ENCODE data around the gene PTPRG. TPM values are rescaled to one million over a fixed set of nuclear protein-coding genes. Genes with fewer than 3 reads are reported as not detected.

PTPRG gene
- total RNA-seq, 1 experiment from 2014 or later, result 0.74 TPM

- DNase-seq (ENCODE audit: low read depth, low spot score) (no peak), ATAC-seq (no peak)
- no TSS peak for BruUV-seq (replicated peaks)
- Histone ChIP-seq H3K4me1 (ENCODE audit: control insufficient read depth, insufficient read depth, low read length) (no peaks in the 10 kb centered on the region), H3K27ac (ENCODE audit: low read length) (no peak overlapping the region), H3K4me3 (ENCODE audit: low read depth in 2 of 2, low read length in 2 of 2) (no peak overlapping the region), H3K36me3 (ENCODE audit: control insufficient read depth, insufficient read depth, low read length) (no peaks in the 10 kb centered on the region), H3K9me3 (ENCODE audit: control insufficient read depth, insufficient read depth, low read depth, low read length) (no peaks in the 10 kb centered on the region), H3K27me3 (ENCODE audit: control insufficient read depth, insufficient read depth, low read length) (no peaks in the 10 kb centered on the region)
- CTCF ChIA-PET, result no interaction called here
- intact Hi-C loops (cut with micrococcal nuclease; ENCODE audit: unreplicated experiment), result no loop called here
- POLR2A ChIA-PET, result no interaction called here
- TF ChIP-seq SIN3A (IDR thresholded peaks at IDR 0.05; ENCODE audit: borderline replicate concordance, insufficient read depth, low read depth, low read length) (no peak), REST (IDR thresholded peaks at IDR 0.05; ENCODE audit: insufficient read depth in 1 of 2, low read depth in 2 of 2, low read length in 1 of 2) (no peak), POLR2AphosphoS5 (IDR thresholded peaks at IDR 0.05; ENCODE audit: low read depth, low read length) (no peak)
- in situ Hi-C loops (cut with HindIII; ENCODE audit: low pct_unique_long_range_greater_than_20kb, low sequenced_read_pairs), result no loop called here
Measured at GRCh38 chr3:61618871-61619270, 57.5 kb downstream of the PTPRG start.

- no TSS peak for BruUV-seq (replicated peaks)
- Histone ChIP-seq H3K27me3 (ENCODE audit: control insufficient read depth, insufficient read depth, low read length) (no peaks in the 10 kb centered on the region), H3K4me3 (ENCODE audit: low read depth in 2 of 2, low read length in 2 of 2) (no peak overlapping the region), H3K9me3 (ENCODE audit: control insufficient read depth, insufficient read depth, low read depth, low read length) (no peaks in the 10 kb centered on the region), H3K4me1 (ENCODE audit: control insufficient read depth, insufficient read depth, low read length) (no peaks in the 10 kb centered on the region), H3K36me3 (ENCODE audit: control insufficient read depth, insufficient read depth, low read length) (no peaks in the 10 kb centered on the region), H3K27ac (ENCODE audit: low read length) (no peak overlapping the region)
- intact Hi-C loops (cut with micrococcal nuclease; ENCODE audit: unreplicated experiment), result no loop called here
- DNase-seq (ENCODE audit: low read depth, low spot score) (no peak), ATAC-seq (no peak)
- no peak for TF ChIP-seq POLR2AphosphoS5 (IDR thresholded peaks at IDR 0.05; ENCODE audit: low read depth, low read length)
- TF ChIP-seq CTCF (IDR thresholded peaks at IDR 0.05), result no peak
- TF ChIP-seq REST (IDR thresholded peaks at IDR 0.05; ENCODE audit: insufficient read depth in 1 of 2, low read depth in 2 of 2, low read length in 1 of 2), result no peak
- no peak for TF ChIP-seq SIN3A (IDR thresholded peaks at IDR 0.05; ENCODE audit: borderline replicate concordance, insufficient read depth, low read depth, low read length)
- no peak for TF ChIP-seq TCF7L2 (IDR thresholded peaks at IDR 0.05; ENCODE audit: low read depth, low read length)
- CTCF ChIA-PET, result no interaction called here
- POLR2A ChIA-PET, result no interaction called here
- in situ Hi-C loops (cut with HindIII; ENCODE audit: low pct_unique_long_range_greater_than_20kb, low sequenced_read_pairs), result no loop called here
Measured at GRCh38 chr3:61620073-61620472, 58.7 kb downstream of the PTPRG start.

Measured in Panc1 (cell line).